IMR-90 (cell line): ENCODE data around the gene FAHD1.

ENCODE experiments used
- BHLHE40 ChIP-seq: fragments of 150-350 bp; IDR thresholded peaks from 2 replicates; pipeline ENCODE4 v1.6.1; 2016; ENCODE audit warnings: mild to moderate bottlenecking, low read depth, low read length
- CEBPB ChIP-seq: IDR thresholded peaks from 2 replicates; pipeline ENCODE4 v1.6.1; 2012; ENCODE audit warnings: low read depth, low read length, improper control_type of control experiment
- CTCF ChIP-seq: conservative IDR thresholded peaks from 2 replicates; pipeline ENCODE4 v1.5.1; 2012; ENCODE audit warnings: mild to moderate bottlenecking, low read depth, low read length, improper control_type of control experiment
- ELK1 ChIP-seq: fragments of 150-350 bp; IDR thresholded peaks from 2 replicates; pipeline ENCODE4 v1.6.1; 2016; ENCODE audit warnings: low read depth, mild to moderate bottlenecking, low read length, moderate library complexity, borderline replicate concordance
- MAFK ChIP-seq: IDR thresholded peaks from 2 replicates; pipeline ENCODE4 v1.6.1; 2012; ENCODE audit warnings: low read depth, low read length, improper control_type of control experiment
- MAZ ChIP-seq: IDR thresholded peaks from 2 replicates; pipeline ENCODE4 v1.6.1; 2012; ENCODE audit warnings: low read depth, mild to moderate bottlenecking, low read length, improper control_type of control experiment, moderate library complexity, borderline replicate concordance
- MXI1 ChIP-seq: IDR thresholded peaks from 2 replicates; pipeline ENCODE4 v1.6.1; 2012; ENCODE audit warnings: low read depth, mild to moderate bottlenecking, low read length, moderate library complexity, borderline replicate concordance
- NFE2L2 ChIP-seq: fragments of 150-350 bp; IDR thresholded peaks from 2 replicates; pipeline ENCODE4 v1.6.1; 2016; ENCODE audit warnings: low read depth, mild to moderate bottlenecking, low read length
- POLR2A ChIP-seq: IDR thresholded peaks from 2 replicates; pipeline ENCODE4 v1.6.1; 2012; ENCODE audit warnings: mild to moderate bottlenecking, low read depth, low read length
- RAD21 ChIP-seq: IDR thresholded peaks from 2 replicates; pipeline ENCODE4 v1.6.1; 2012; ENCODE audit warnings: low read length, improper control_type of control experiment
- RCOR1 ChIP-seq: IDR thresholded peaks from 2 replicates; pipeline ENCODE4 v1.6.1; 2012; ENCODE audit warnings: mild to moderate bottlenecking, low read length, improper control_type of control experiment; ENCODE audit not compliant: insufficient replicate concordance
- RFX5 ChIP-seq: IDR thresholded peaks from 2 replicates; pipeline ENCODE4 v1.8.0; 2012; ENCODE audit warnings: low read depth, mild to moderate bottlenecking, low read length, moderate library complexity
- TF ChIP-seq, protein P1 (sequence below): fragments of 150-350 bp; IDR thresholded peaks from 2 replicates; pipeline ENCODE4 v1.6.1; 2017; ENCODE audit warnings: mild to moderate bottlenecking, antibody characterized with exemption, low read length, low read depth

- TF ChIP-seq CTCF (no peak), BHLHE40 (no peak), CEBPB (no peak), MAFK (no peak), RFX5 (no peak), NFE2L2 (no peak), MAZ (no peak), POLR2A (no peak), RCOR1 (no peak), ELK1 (no peak), MXI1 (no peak), RAD21 (no peak)
- TF ChIP-seq, protein P1, sequence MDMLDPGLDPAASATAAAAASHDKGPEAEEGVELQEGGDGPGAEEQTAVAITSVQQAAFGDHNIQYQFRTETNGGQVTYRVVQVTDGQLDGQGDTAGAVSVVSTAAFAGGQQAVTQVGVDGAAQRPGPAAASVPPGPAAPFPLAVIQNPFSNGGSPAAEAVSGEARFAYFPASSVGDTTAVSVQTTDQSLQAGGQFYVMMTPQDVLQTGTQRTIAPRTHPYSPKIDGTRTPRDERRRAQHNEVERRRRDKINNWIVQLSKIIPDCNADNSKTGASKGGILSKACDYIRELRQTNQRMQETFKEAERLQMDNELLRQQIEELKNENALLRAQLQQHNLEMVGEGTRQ = no peak
These were observed 37.4 kb upstream of the FAHD1 start for GRCh38 chr16:1789643-1790045.
